Smooth muscle cell (in vitro differentiated cells): Measurements from ENCODE around the gene LRFN4. TPM values are rescaled to one million over a fixed set of nuclear protein-coding genes. Genes with fewer than 3 reads are reported as not detected.

Experiments used
- DNase-seq: peaks from one replicate; lab custom pipeline; 2025; ENCODE audit not compliant: unreplicated experiment; lab: John Stamatoyannopoulos, UW
- H2AFZ ChIP-seq: fragments of 200-600 bp; sonication (generic); 2 replicates; pipeline ENCODE4 v1.6.0; 2016; ENCODE audit warnings: antibody characterized with exemption, low read depth, mild to moderate bottlenecking
- H3F3A ChIP-seq: fragments of 200-600 bp; sonication (generic); 2 replicates; pipeline ENCODE4 v1.6.0; 2017; ENCODE audit warnings: antibody characterized with exemption, low read depth
- H3K27ac ChIP-seq: fragments of 200-600 bp; sonication (generic); 2 replicates; pipeline ENCODE4 v1.5.1; 2016; ENCODE audit warnings: low read depth, mild to moderate bottlenecking
- H3K27me3 ChIP-seq: fragments of 200-600 bp; sonication (generic); 2 replicates; pipeline ENCODE4 v1.6.1; 2016; ENCODE audit warnings: low read depth, mild to moderate bottlenecking
- H3K36me3 ChIP-seq: fragments of 200-600 bp; sonication (generic); 2 replicates; pipeline ENCODE4 v1.5.1; 2016; ENCODE audit warnings: low read depth
- H3K4me1 ChIP-seq: fragments of 200-600 bp; sonication (generic); 2 replicates; pipeline ENCODE4 v1.5.1; 2016; ENCODE audit warnings: low read depth
- H3K4me2 ChIP-seq: fragments of 200-600 bp; sonication (generic); 2 replicates; pipeline ENCODE4 v1.6.0; 2016; ENCODE audit warnings: mild to moderate bottlenecking
- H3K4me3 ChIP-seq: fragments of 200-600 bp; sonication (generic); 2 replicates; pipeline ENCODE4 v1.5.1; 2016; ENCODE audit warnings: mild to moderate bottlenecking
- H3K79me2 ChIP-seq: fragments of 200-600 bp; sonication (generic); 2 replicates; pipeline ENCODE4 v1.6.0; 2016; ENCODE audit warnings: low read depth, mild to moderate bottlenecking
- H3K9ac ChIP-seq: fragments of 200-600 bp; sonication (generic); 2 replicates; pipeline ENCODE4 v1.6.0; 2016; ENCODE audit warnings: low read depth
- H3K9me3 ChIP-seq: fragments of 200-600 bp; sonication (generic); replicated peaks from 2 replicates; pipeline ENCODE4 v1.5.1; 2016; ENCODE audit warnings: low read depth
- H4K20me1 ChIP-seq: fragments of 200-600 bp; sonication (generic); 2 replicates; pipeline ENCODE4 v1.6.0; 2016; ENCODE audit warnings: low read depth
- CTCF ChIP-seq: fragments of 200-600 bp; sonication (generic); IDR thresholded peaks from 2 replicates; pipeline ENCODE4 v1.5.1; 2017; ENCODE audit warnings: borderline replicate concordance, mild to moderate bottlenecking, antibody characterized with exemption; ENCODE audit not compliant: insufficient read depth, poor library complexity, severe bottlenecking
- WGBS: methylation state at CpG from one replicate; pipeline ENCODE4 v1.1.7; 2016; ENCODE audit warnings: low lambda C conversion rate; 5-methylcytosine and 5-hydroxymethylcytosine counted together
- polyA plus RNA-seq: library from polyadenylated mRNA; unstranded; fragments of >200 nt; fragmentation: Nextera tagmentation; extraction: Ambion mirVana; gene quantifications from 2 replicates; pipeline ENCODE4 v1.2.1, GENCODE V29; 2016
- total RNA-seq: library from RNA; depleted of rRNA; stranded (reverse); fragments of >200 nt; gene quantifications from 2 replicates; pipeline ENCODE4 v1.2.3, GENCODE V29; 2014

Gene LRFN4
- total and polyA plus RNA-seq, 2 experiments from 2014 or later: 14.7 to 37.6 TPM

GRCh38 chr11:66881927-66882452, 25.1 kb downstream of the LRFN4 start:
- no peaks in the 10 kb centered on the region for H3K79me2 ChIP-seq
- TF ChIP-seq CTCF: no peak
- no peak overlapping the region for H2AFZ ChIP-seq
- DNase-seq: no peak
- H3F3A ChIP-seq: no peaks in the 10 kb centered on the region
- H4K20me1 ChIP-seq: peaks cover 17% of the 10 kb centered on the region
- H3K4me1 ChIP-seq: peaks cover 6% of the 10 kb centered on the region
- no peak overlapping the region for H3K4me3 ChIP-seq
- H3K27ac ChIP-seq: no peak overlapping the region
- H3K36me3 ChIP-seq: no peaks in the 10 kb centered on the region
- 88% methylated on average over 9 of the region's 9 CpGs for WGBS
- no peaks in the 10 kb centered on the region for H3K27me3 ChIP-seq
- H3K9me3 ChIP-seq: no peaks in the 10 kb centered on the region
- H3K4me2 ChIP-seq: no peak overlapping the region
- H3K9ac ChIP-seq: no peak overlapping the region

- Histone ChIP-seq H3F3A (no peaks in the 10 kb centered on the region), H2AFZ (no peak overlapping the region), H3K36me3 (no peaks in the 10 kb centered on the region), H3K4me1 (peaks cover 6% of the 10 kb centered on the region), H3K27me3 (no peaks in the 10 kb centered on the region), H4K20me1 (peaks cover 17% of the 10 kb centered on the region), H3K9ac (no peak overlapping the region), H3K79me2 (no peaks in the 10 kb centered on the region), H3K9me3 (no peaks in the 10 kb centered on the region), H3K4me2 (no peak overlapping the region), H3K27ac (no peak overlapping the region), H3K4me3 (no peak overlapping the region)
- DNase-seq: no peak
- WGBS: 89% methylated on average over 14 of the region's 14 CpGs
- no peak for TF ChIP-seq CTCF
These were observed 25.7 kb downstream of the LRFN4 start for GRCh38 chr11:66882561-66883015.

- no peaks in the 10 kb centered on the region for H3K36me3 ChIP-seq
These were observed 26.4 kb downstream of the LRFN4 start for GRCh38 chr11:66883016-66883965.

More at GRCh38 chr11:66883016-66883965, 26.4 kb downstream of the LRFN4 start:
- no peaks in the 10 kb centered on the region for H3K9me3 ChIP-seq
- H3K4me1 ChIP-seq: peaks cover 6% of the 10 kb centered on the region
- peak overlapping the region; percentile 41 for H3K4me2 ChIP-seq
- no peak for DNase-seq
- H3K4me3 ChIP-seq: no peak overlapping the region
- TF ChIP-seq CTCF: peak; percentile 65
- H2AFZ ChIP-seq: no peak overlapping the region
- no peak overlapping the region for H3K9ac ChIP-seq
- peak overlapping the region; percentile 37 for H3K27ac ChIP-seq
- no peaks in the 10 kb centered on the region for H3K27me3 ChIP-seq
- H3K79me2 ChIP-seq: no peaks in the 10 kb centered on the region
- no peaks in the 10 kb centered on the region for H3F3A ChIP-seq
- H4K20me1 ChIP-seq: peaks cover 13% of the 10 kb centered on the region
- 54% methylated on average over 29 of the region's 29 CpGs for WGBS
